HEK293 (cell line): ENCODE data around the gene MYBBP1A.

Experiments
- MZF1 ChIP-seq: fragments of 450-650 bp; formaldehyde crosslinking; IDR thresholded peaks from 2 replicates; pipeline ENCODE4 v1.5.1; 2017; ENCODE audit warnings: missing biosample characterization, missing genetic modification characterization, borderline replicate concordance
- PRDM1 ChIP-seq: fragments of 450-650 bp; formaldehyde crosslinking; IDR thresholded peaks from 2 replicates; pipeline ENCODE4; 2016; ENCODE audit warnings: missing biosample characterization, missing genetic modification characterization
- REPIN1 ChIP-seq: fragments of 450-650 bp; formaldehyde crosslinking; IDR thresholded peaks from 2 replicates; pipeline ENCODE4 v1.5.1; 2017; ENCODE audit warnings: missing biosample characterization, missing genetic modification characterization, low read depth
- TCF7L2 ChIP-seq: IDR thresholded peaks from 2 replicates; pipeline ENCODE4 v1.6.1; 2011; ENCODE audit warnings: low read depth, mild to moderate bottlenecking, inconsistent platforms, low read length, moderate library complexity, borderline replicate concordance
- YY1 ChIP-seq: fragments of 450-650 bp; formaldehyde crosslinking; IDR thresholded peaks from 2 replicates; pipeline ENCODE4 v1.5.1; 2018; ENCODE audit warnings: missing biosample characterization, missing genetic modification characterization
- ZNF146 ChIP-seq: fragments of 450-650 bp; formaldehyde crosslinking; IDR thresholded peaks from 2 replicates; pipeline ENCODE4 v1.5.1; 2016; ENCODE audit warnings: missing biosample characterization, missing genetic modification characterization
- ZNF239 ChIP-seq: fragments of 450-650 bp; formaldehyde crosslinking; IDR thresholded peaks from 2 replicates; pipeline ENCODE4 v1.5.1; 2016; ENCODE audit warnings: missing biosample characterization, missing genetic modification characterization
- ZNF274 ChIP-seq, 2 experiments: fragments of 200-500 bp in 1 of 2; fragments of 450-650 bp in 1 of 2; sonication (Bioruptor generic) in 1 of 2; formaldehyde crosslinking in 1 of 2; IDR thresholded peaks; 2 replicates each; pipeline versions ENCODE4 v1.5.1 to v1.6.1; 2014 to 2016; ENCODE audit warnings: borderline replicate concordance in 1 of 2, inconsistent platforms in 1 of 2, low read length in 1 of 2, missing biosample characterization in 1 of 2, missing genetic modification characterization in 1 of 2
- ZNF292 ChIP-seq: fragments of 450-650 bp; formaldehyde crosslinking; IDR thresholded peaks from 2 replicates; pipeline ENCODE4 v1.5.1; 2016; ENCODE audit warnings: low read depth, missing biosample characterization, missing genetic modification characterization, borderline replicate concordance
- TF ChIP-seq, protein P1 (sequence below): fragments of 450-650 bp; formaldehyde crosslinking; IDR thresholded peaks from 2 replicates; pipeline ENCODE4 v1.5.1; 2016; ENCODE audit warnings: missing biosample characterization, missing genetic modification characterization
- TF ChIP-seq, protein P2 (sequence below): fragments of 450-650 bp; formaldehyde crosslinking; IDR thresholded peaks from 2 replicates; pipeline ENCODE4 v1.5.1; 2016; ENCODE audit warnings: missing biosample characterization, missing genetic modification characterization, low read depth
- TF ChIP-seq, protein P3 (sequence below): sonication (generic); formaldehyde crosslinking; IDR thresholded peaks from 2 replicates; pipeline ENCODE4 v1.8.1; 2022; ENCODE audit warnings: mild to moderate bottlenecking, moderate library complexity, missing genetic modification reagents
- TF ChIP-seq, protein P4 (sequence below): fragments of 450-650 bp; IDR thresholded peaks from 2 replicates; pipeline ENCODE4 v1.5.1; 2018; ENCODE audit warnings: missing biosample characterization, mild to moderate bottlenecking, missing genetic modification characterization

DNA sequence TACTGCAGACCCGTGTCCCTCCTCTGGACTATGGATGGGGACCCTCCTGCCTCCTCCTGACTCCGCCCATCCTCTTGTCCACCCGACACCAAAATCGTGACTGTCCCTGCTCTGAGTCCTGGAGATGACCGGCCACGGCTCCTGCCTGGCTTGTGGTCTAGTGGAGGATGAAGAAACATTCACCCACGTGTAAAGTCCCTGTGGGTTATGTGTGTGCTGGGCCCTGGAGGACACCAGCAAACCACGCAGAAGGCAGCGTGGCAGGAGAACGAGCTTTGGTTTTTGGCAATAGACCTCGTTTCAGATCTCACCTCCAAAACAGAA is 44.6 kb downstream of the MYBBP1A start:
- TF ChIP-seq, protein P1, sequence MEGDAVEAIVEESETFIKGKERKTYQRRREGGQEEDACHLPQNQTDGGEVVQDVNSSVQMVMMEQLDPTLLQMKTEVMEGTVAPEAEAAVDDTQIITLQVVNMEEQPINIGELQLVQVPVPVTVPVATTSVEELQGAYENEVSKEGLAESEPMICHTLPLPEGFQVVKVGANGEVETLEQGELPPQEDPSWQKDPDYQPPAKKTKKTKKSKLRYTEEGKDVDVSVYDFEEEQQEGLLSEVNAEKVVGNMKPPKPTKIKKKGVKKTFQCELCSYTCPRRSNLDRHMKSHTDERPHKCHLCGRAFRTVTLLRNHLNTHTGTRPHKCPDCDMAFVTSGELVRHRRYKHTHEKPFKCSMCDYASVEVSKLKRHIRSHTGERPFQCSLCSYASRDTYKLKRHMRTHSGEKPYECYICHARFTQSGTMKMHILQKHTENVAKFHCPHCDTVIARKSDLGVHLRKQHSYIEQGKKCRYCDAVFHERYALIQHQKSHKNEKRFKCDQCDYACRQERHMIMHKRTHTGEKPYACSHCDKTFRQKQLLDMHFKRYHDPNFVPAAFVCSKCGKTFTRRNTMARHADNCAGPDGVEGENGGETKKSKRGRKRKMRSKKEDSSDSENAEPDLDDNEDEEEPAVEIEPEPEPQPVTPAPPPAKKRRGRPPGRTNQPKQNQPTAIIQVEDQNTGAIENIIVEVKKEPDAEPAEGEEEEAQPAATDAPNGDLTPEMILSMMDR (tag by site-specific recombination) = no peak
- TF ChIP-seq TCF7L2 = no peak
- TF ChIP-seq, protein P2, sequence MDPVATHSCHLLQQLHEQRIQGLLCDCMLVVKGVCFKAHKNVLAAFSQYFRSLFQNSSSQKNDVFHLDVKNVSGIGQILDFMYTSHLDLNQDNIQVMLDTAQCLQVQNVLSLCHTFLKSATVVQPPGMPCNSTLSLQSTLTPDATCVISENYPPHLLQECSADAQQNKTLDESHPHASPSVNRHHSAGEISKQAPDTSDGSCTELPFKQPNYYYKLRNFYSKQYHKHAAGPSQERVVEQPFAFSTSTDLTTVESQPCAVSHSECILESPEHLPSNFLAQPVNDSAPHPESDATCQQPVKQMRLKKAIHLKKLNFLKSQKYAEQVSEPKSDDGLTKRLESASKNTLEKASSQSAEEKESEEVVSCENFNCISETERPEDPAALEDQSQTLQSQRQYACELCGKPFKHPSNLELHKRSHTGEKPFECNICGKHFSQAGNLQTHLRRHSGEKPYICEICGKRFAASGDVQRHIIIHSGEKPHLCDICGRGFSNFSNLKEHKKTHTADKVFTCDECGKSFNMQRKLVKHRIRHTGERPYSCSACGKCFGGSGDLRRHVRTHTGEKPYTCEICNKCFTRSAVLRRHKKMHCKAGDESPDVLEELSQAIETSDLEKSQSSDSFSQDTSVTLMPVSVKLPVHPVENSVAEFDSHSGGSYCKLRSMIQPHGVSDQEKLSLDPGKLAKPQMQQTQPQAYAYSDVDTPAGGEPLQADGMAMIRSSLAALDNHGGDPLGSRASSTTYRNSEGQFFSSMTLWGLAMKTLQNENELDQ = no peak
- TF ChIP-seq, protein P3, sequence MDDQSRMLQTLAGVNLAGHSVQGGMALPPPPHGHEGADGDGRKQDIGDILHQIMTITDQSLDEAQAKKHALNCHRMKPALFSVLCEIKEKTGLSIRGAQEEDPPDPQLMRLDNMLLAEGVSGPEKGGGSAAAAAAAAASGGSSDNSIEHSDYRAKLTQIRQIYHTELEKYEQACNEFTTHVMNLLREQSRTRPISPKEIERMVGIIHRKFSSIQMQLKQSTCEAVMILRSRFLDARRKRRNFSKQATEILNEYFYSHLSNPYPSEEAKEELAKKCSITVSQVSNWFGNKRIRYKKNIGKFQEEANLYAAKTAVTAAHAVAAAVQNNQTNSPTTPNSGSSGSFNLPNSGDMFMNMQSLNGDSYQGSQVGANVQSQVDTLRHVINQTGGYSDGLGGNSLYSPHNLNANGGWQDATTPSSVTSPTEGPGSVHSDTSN (CRISPR knock-in tag) = no peak
- no peak for TF ChIP-seq MZF1 (tag by site-specific recombination)
- TF ChIP-seq REPIN1 = no peak
- no peak for TF ChIP-seq ZNF146 (tag by site-specific recombination)
- TF ChIP-seq ZNF274 (IDR thresholded peaks at IDR 0.05; ENCODE audit: low read length) = no peak
- no peak for TF ChIP-seq ZNF274 (tag by site-specific recombination; IDR thresholded peaks at IDR 0.05; ENCODE audit: borderline replicate concordance)
- TF ChIP-seq, protein P4, sequence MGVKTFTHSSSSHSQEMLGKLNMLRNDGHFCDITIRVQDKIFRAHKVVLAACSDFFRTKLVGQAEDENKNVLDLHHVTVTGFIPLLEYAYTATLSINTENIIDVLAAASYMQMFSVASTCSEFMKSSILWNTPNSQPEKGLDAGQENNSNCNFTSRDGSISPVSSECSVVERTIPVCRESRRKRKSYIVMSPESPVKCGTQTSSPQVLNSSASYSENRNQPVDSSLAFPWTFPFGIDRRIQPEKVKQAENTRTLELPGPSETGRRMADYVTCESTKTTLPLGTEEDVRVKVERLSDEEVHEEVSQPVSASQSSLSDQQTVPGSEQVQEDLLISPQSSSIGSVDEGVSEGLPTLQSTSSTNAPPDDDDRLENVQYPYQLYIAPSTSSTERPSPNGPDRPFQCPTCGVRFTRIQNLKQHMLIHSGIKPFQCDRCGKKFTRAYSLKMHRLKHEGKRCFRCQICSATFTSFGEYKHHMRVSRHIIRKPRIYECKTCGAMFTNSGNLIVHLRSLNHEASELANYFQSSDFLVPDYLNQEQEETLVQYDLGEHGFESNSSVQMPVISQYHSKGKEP (tag by site-specific recombination) = no peak
- TF ChIP-seq ZNF292 (tag by site-specific recombination) = no peak
- TF ChIP-seq ZNF239 = no peak
- no peak for TF ChIP-seq PRDM1 (tag by site-specific recombination)
- TF ChIP-seq YY1 (tag by site-specific recombination) = no peak
